GM12874 (cell line): ENCODE measurements around the gene CHRNA4.

Experiments
- TF ChIP-seq, protein P1 (sequence below): IDR thresholded peaks from 2 replicates; pipeline ENCODE4 v1.5.1; 2011; ENCODE audit warnings: low read depth, mild to moderate bottlenecking, control low read depth, low read length, moderate library complexity; ENCODE audit not compliant: insufficient read depth

CHRNA4 gene

DNA sequence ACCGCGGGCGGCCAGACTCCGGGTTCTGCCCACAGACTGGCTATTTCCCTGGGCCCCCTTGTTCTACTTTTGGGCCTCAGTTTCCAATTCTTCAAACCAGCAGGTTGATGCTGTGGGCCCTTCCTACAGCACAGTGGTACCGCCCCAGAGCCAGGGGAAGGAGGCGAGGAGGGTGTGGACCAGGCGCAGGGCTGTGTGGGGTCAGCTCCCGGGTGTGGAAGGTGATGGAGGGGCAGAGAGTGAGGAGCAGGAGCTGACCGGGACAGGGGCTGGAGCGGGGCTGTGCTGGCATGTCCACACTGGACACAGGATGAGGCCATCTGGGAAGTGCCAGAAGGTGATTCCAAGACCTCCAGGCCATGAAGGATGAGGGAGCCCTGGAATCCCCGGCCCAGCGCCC, 35.2 kb upstream of the CHRNA4 start:
- TF ChIP-seq, protein P1, sequence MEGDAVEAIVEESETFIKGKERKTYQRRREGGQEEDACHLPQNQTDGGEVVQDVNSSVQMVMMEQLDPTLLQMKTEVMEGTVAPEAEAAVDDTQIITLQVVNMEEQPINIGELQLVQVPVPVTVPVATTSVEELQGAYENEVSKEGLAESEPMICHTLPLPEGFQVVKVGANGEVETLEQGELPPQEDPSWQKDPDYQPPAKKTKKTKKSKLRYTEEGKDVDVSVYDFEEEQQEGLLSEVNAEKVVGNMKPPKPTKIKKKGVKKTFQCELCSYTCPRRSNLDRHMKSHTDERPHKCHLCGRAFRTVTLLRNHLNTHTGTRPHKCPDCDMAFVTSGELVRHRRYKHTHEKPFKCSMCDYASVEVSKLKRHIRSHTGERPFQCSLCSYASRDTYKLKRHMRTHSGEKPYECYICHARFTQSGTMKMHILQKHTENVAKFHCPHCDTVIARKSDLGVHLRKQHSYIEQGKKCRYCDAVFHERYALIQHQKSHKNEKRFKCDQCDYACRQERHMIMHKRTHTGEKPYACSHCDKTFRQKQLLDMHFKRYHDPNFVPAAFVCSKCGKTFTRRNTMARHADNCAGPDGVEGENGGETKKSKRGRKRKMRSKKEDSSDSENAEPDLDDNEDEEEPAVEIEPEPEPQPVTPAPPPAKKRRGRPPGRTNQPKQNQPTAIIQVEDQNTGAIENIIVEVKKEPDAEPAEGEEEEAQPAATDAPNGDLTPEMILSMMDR, result no peak

DNA sequence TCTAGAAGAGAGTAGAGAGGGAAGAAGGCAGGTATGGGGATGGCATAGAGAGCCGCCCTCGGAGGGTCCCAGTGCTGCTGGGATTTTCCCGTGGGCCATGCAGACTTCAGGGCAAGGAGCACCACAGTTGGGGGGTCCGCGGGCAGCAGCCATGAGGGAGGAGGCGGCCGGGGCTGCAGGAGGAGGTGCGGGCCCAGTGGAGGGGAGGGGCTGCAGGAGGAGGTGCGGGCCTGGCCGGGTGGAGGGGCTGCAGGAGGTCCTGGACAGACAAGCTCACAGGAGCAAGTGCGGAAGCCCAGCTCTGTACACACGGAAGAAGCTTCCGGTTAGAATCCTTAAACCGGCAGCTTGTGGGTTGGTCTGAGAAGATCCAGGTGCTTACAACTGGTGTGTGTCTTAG, 34.6 kb upstream of the CHRNA4 start:
- TF ChIP-seq, protein P1, result no peak

DNA sequence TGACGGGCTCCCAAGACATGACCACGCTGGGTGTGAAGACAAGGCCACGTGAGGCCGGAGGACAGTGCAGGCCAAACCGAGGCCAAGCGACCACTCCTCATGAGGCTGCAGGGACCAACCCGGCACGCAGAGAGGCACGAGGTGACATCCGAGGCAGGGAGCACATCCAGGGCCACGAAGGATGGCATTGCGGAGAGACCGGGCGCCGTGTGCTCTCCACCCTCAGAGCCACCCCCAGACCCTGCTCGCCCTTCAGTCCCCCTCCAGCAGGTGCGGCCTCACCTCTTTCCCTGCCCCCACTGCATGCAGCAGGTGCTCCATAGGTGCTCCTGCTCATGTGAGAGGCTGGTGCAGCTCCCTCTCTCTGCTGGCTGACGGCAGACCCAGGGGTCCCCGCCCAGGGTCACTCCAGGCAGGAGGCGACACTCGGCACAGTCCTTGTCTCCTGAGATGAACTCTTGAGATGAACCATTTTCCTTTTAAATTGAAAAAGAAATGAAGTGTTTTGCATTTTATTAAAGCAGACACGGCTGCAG, 33.8 kb upstream of the CHRNA4 start:
- TF ChIP-seq, protein P1, result no peak

DNA sequence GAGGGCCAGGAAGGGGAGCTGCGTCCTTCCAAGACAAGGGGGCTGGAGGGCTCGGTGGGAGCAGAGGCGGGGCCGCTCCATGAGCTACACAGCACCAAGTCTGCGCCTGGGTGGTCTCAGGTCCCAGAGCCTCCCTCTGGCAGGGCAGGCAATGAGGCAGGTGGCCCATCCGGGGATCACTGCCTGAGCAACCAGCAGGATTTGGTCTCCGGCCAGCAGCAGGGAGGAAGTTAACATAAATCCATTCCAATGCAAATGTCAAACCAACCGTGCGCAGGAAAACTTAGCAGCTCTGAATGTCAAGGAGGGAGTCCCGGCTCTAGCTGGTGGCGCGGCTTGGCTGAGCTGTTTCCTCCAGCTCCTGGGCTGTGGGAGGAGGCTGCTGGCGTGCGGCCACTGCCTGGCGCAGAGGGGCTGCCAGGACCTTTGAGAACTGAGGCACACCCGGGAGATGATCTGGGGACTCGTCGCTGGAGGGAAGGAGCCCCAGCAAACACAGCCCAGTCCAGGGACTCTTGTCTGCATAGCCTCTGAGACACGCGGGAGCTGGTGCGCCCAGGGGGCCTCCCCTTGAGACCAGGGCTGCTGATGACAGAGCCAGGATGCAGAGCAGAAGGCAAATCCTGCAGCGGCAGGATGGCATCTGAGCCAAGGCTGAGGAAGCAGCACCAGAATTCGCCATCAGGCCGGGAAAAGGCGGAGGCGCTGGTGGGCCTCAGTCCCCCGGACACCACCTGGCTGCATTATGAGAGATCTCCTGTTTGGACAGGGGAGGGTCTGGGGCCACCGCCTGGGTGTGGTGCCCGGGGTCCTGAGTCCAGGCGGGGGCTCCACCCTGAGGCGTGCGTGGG, 33.1 kb upstream of the CHRNA4 start:
- TF ChIP-seq, protein P1, result no peak

DNA sequence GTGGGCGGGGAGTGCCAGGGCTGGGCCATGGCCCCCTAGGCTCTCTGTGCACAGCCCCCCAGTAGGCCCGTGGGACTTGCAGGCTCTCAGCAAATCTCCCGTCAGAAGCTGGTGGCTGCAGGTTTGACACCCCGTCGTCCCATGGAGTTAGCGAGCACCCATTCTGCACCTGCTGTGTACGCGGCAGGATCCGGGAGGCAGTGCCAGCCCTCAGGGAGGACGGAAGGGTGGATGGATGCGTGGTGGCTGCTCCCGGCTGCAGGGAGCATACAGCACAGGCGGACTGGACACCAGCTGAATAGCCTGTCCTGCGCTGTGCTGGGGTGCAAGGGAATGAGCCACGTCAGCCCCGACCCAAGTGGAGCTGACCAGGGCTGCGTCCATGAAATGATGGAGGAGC, 32.4 kb upstream of the CHRNA4 start:
- TF ChIP-seq, protein P1, result no peak

DNA sequence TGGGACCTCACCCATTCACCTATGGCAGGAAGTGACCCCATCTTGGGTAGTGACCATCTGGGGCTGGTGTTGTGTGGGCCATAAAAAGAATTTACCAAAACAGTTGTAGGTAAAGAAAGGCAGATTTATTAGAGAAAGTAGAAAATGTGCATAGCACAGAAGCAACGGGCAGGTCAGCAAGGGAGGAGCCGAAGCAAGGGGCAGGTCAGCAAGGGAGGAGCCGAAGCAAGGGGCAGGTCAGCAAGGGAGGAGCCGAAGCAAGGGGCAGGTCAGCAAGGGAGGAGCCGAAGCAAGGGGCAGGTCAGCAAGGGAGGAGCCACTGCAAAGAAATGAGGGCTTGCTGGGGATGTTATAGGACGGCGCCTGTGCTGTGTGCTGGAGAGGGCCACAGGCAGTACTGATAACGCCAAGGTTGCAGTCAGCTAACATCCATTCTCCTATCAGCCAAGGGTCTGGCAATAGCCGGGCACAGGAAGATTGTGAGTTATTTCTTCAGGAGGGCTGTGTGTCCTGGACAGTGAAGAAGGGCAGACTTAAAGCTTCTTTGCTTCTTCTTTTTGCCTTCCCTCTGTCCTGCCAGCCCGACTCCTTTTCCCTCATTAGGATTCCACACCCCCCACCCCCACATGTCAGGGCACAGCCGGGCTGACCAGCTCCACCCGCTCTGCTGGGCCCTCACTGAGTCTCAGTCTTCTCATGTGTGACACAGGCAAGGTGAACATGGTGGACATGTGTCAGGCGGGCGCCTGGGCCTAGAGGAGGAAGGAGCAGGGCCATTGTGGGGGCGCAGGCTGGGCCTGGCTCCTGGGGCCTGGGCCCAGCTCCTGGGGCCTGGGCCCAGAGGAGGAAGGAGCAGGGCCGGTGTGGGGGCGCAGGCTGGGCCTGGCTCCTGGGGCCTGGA, 31.6 kb upstream of the CHRNA4 start:
- TF ChIP-seq, protein P1, result no peak

DNA sequence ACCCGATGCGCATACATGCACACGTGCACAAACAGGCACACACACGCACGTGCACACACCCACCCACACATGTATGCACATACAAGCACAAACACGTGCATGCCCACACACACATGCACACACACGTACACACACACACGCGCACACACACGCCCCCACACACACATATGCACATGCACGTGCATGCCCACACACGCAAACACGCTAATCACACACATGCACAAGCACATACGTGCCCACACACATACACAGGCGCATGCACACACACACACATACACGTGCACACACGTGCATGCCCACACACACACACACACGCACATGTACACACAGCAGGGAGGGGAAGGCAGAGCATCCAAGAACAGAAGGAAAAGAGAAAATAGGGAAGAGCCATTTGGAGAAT, 26.8 kb upstream of the CHRNA4 start:
- TF ChIP-seq, protein P1, result no peak
